Mucosa of rectum (tissue), 2 donors: ENCODE data around the gene NR3C1.

Source experiments
- H3K27ac ChIP-seq, 2 donors: one replicate each; pipeline ENCODE4 v1.7.0; 2013; ENCODE audit warnings: inconsistent platforms in 2 of 2, low read depth in 2 of 2, low read length in 2 of 2
- H3K27me3 ChIP-seq, 2 donors: one replicate each; pipeline ENCODE4 v1.7.0; 2013; ENCODE audit warnings: low read length in 2 of 2; ENCODE audit not compliant: control insufficient read depth in 2 of 2, insufficient read depth in 2 of 2
- H3K36me3 ChIP-seq, 2 donors: one replicate each; pipeline ENCODE4 v1.7.0; 2013; ENCODE audit warnings: low read length in 2 of 2; ENCODE audit not compliant: control insufficient read depth in 2 of 2, insufficient read depth in 2 of 2
- H3K4me1 ChIP-seq, 2 donors: one replicate each; pipeline ENCODE4 v1.7.0; 2013; ENCODE audit warnings: low read length in 2 of 2, mild to moderate bottlenecking in 1 of 2; ENCODE audit not compliant: control insufficient read depth in 2 of 2, insufficient read depth in 2 of 2
- H3K4me3 ChIP-seq, 2 donors: one replicate each; pipeline ENCODE4 v1.7.0; 2013; ENCODE audit warnings: low read length in 2 of 2
- H3K9ac ChIP-seq, 2 donors: one replicate each; pipeline ENCODE4 v1.7.0; 2013; ENCODE audit warnings: low read length in 2 of 2, low read depth in 1 of 2, mild to moderate bottlenecking in 1 of 2
- H3K9me3 ChIP-seq, 2 donors: one replicate each; pipeline ENCODE4 v1.7.0; 2013; ENCODE audit warnings: low read length in 2 of 2; ENCODE audit not compliant: control insufficient read depth in 2 of 2
- donor health status: healthy.
- donor health status: Normal muscosa, but diverticular disease.

The NR3C1 gene

GRCh38 chr5:143302341-143303045, 101.0 kb downstream of the NR3C1 start:
- Histone ChIP-seq H3K4me1 (no peaks in the 10 kb centered on the region), H3K4me3 (no peak overlapping the region), H3K9me3 (no peaks in the 10 kb centered on the region), H3K9ac (no peak overlapping the region), H3K36me3 (peaks cover 11 to 19% of the 10 kb centered on the region in 2 donors), H3K27ac (no peak overlapping the region), H3K27me3 (no peaks in the 10 kb centered on the region)

GRCh38 chr5:143297756-143298155, 105.7 kb downstream of the NR3C1 start:
- Histone ChIP-seq H3K9ac (no peak overlapping the region), H3K27me3 (no peaks in the 10 kb centered on the region), H3K27ac (no peak overlapping the region), H3K9me3 (no peaks in the 10 kb centered on the region), H3K4me3 (no peak overlapping the region), H3K36me3 (peaks cover 25 to 26% of the 10 kb centered on the region in 2 donors), H3K4me1 (no peaks in the 10 kb centered on the region)

- Histone ChIP-seq H3K9ac (no peak overlapping the region), H3K27me3 (no peaks in the 10 kb centered on the region), H3K4me3 (no peak overlapping the region), H3K36me3 (peaks cover 12 to 15% of the 10 kb centered on the region in 2 donors), H3K27ac (no peak overlapping the region), H3K4me1 (no peaks in the 10 kb centered on the region), H3K9me3 (no peaks in the 10 kb centered on the region)
Observed at GRCh38 chr5:143290125-143290524, 113.4 kb downstream of the NR3C1 start.

- H3K4me1 ChIP-seq, result no peaks in the 10 kb centered on the region
- no peak overlapping the region for H3K27ac ChIP-seq
- peaks cover 3 to 4% of the 10 kb centered on the region in 2 donors for H3K36me3 ChIP-seq
- no peaks in the 10 kb centered on the region for H3K27me3 ChIP-seq
- H3K4me3 ChIP-seq, result no peak overlapping the region
- H3K9ac ChIP-seq, result no peak overlapping the region
- no peaks in the 10 kb centered on the region for H3K9me3 ChIP-seq
Observed at GRCh38 chr5:143284521-143284920, 119.0 kb downstream of the NR3C1 start.

GRCh38 chr5:143284002-143284401, 119.5 kb downstream of the NR3C1 start:
- Histone ChIP-seq H3K27me3 (no peaks in the 10 kb centered on the region), H3K4me3 (no peak overlapping the region), H3K36me3 (peaks cover 4% of the 10 kb centered on the region in 2 donors), H3K9ac (no peak overlapping the region), H3K27ac (no peak overlapping the region), H3K9me3 (no peaks in the 10 kb centered on the region), H3K4me1 (no peaks in the 10 kb centered on the region)

GRCh38 chr5:143281226-143281625, 122.3 kb downstream of the NR3C1 start:
- no peaks in the 10 kb centered on the region for H3K9me3 ChIP-seq
- H3K27ac ChIP-seq, result no peak overlapping the region
- H3K9ac ChIP-seq, result no peak overlapping the region
- H3K4me3 ChIP-seq, result no peak overlapping the region
- no peaks in the 10 kb centered on the region for H3K4me1 ChIP-seq
- H3K36me3 ChIP-seq, result peaks cover 4% of the 10 kb centered on the region in 2 donors
- no peaks in the 10 kb centered on the region for H3K27me3 ChIP-seq

GRCh38 chr5:143279698-143280097, 123.8 kb downstream of the NR3C1 start:
- H3K9ac ChIP-seq, result no peak overlapping the region
- no peaks in the 10 kb centered on the region for H3K4me1 ChIP-seq
- no peaks in the 10 kb centered on the region for H3K9me3 ChIP-seq
- no peaks in the 10 kb centered on the region for H3K27me3 ChIP-seq
- H3K4me3 ChIP-seq, result no peak overlapping the region
- peaks cover 4% of the 10 kb centered on the region in 2 donors for H3K36me3 ChIP-seq
- H3K27ac ChIP-seq, result no peak overlapping the region

- no peak overlapping the region for H3K4me3 ChIP-seq
- H3K36me3 ChIP-seq, result peaks cover 4% of the 10 kb centered on the region in 2 donors
- H3K27ac ChIP-seq, result no peak overlapping the region
- no peak overlapping the region for H3K9ac ChIP-seq
- no peaks in the 10 kb centered on the region for H3K4me1 ChIP-seq
- H3K9me3 ChIP-seq, result no peaks in the 10 kb centered on the region
- no peaks in the 10 kb centered on the region for H3K27me3 ChIP-seq
Observed at GRCh38 chr5:143277536-143277935, 126.0 kb downstream of the NR3C1 start.

- no peaks in the 10 kb centered on the region for H3K27me3 ChIP-seq
- no peak overlapping the region for H3K9ac ChIP-seq
- H3K4me1 ChIP-seq, result no peaks in the 10 kb centered on the region
- H3K27ac ChIP-seq, result no peak overlapping the region
- H3K36me3 ChIP-seq, result peaks cover 4% of the 10 kb centered on the region in 2 donors
- no peak overlapping the region for H3K4me3 ChIP-seq
- no peaks in the 10 kb centered on the region for H3K9me3 ChIP-seq
Observed at GRCh38 chr5:143275512-143276363, 127.7 kb downstream of the NR3C1 start.

GRCh38 chr5:143274952-143275351, 128.5 kb downstream of the NR3C1 start:
- H3K27ac ChIP-seq, result no peak overlapping the region
- H3K27me3 ChIP-seq, result no peaks in the 10 kb centered on the region
- no peak overlapping the region for H3K4me3 ChIP-seq
- H3K9ac ChIP-seq, result no peak overlapping the region
- H3K9me3 ChIP-seq, result no peaks in the 10 kb centered on the region
- peaks cover 3 to 4% of the 10 kb centered on the region in 2 donors for H3K36me3 ChIP-seq
- no peaks in the 10 kb centered on the region for H3K4me1 ChIP-seq
